PC-9 (cell line): Measurements from ENCODE around the gene PCNT. TPM values are rescaled to one million over a fixed set of nuclear protein-coding genes. Genes with fewer than 3 reads are reported as not detected.

Experiments used
- BruUV-seq: library from RNA; stranded (reverse); fragments of 400-500 nt; replicated peaks from 2 replicates; lab custom pipeline; 2021; lab: Mats Ljungman, UMichigan
- CTCF ChIA-PET: fragments of 300-600 bp; sonication (Branson Sonifier 250); formaldehyde crosslinking; loops from one replicate; lab custom pipeline; 2022; ENCODE audit warnings: antibody characterized with exemption; lab: Charles Lee
- POLR2A ChIA-PET: fragments of 300-600 bp; sonication (Branson Sonifier 250); formaldehyde crosslinking; loops from one replicate; lab custom pipeline; 2022; ENCODE audit warnings: antibody characterized with exemption; ENCODE audit not compliant: unreplicated experiment; lab: Charles Lee
- DNase-seq, 2 experiments: peaks; one replicate each; pipeline versions ENCODE4 v3.0.0 to v3.0.0-alpha.2; 2015 to 2022; ENCODE audit warnings: mixed read lengths in 1 of 2
- H2AFZ ChIP-seq: fragments of 200-600 bp; sonication (generic); 2 replicates; pipeline ENCODE4 v1.8.1; 2017; ENCODE audit warnings: antibody characterized with exemption
- H3F3A ChIP-seq: fragments of 200-600 bp; sonication (generic); 2 replicates; pipeline ENCODE4 v1.8.1; 2017; ENCODE audit warnings: antibody characterized with exemption, mild to moderate bottlenecking, low read depth; ENCODE audit not compliant: insufficient read depth
- H3K27ac ChIP-seq: fragments of 200-600 bp; sonication (generic); 2 replicates; pipeline ENCODE4 v1.6.1; 2016; ENCODE audit warnings: mixed run types
- H3K27me3 ChIP-seq: fragments of 200-600 bp; sonication (generic); 2 replicates; pipeline ENCODE4 v1.6.1; 2016; ENCODE audit warnings: low read depth, mixed run types; ENCODE audit not compliant: insufficient read depth
- H3K36me3 ChIP-seq: fragments of 200-600 bp; sonication (generic); 2 replicates; pipeline ENCODE4 v1.6.1; 2016; ENCODE audit warnings: low read depth, mixed run types
- H3K4me1 ChIP-seq: fragments of 200-600 bp; sonication (generic); replicated peaks from 2 replicates; pipeline ENCODE4 v1.6.1; 2016; ENCODE audit warnings: mixed run types; ENCODE audit not compliant: insufficient read depth
- H3K4me2 ChIP-seq: fragments of 200-600 bp; sonication (generic); 2 replicates; pipeline ENCODE4 v1.6.1; 2017; ENCODE audit warnings: mixed run types
- H3K4me3 ChIP-seq: fragments of 200-600 bp; sonication (generic); 2 replicates; pipeline ENCODE4 v1.6.1; 2016; ENCODE audit warnings: mixed run types
- H3K79me2 ChIP-seq: fragments of 200-600 bp; sonication (generic); 2 replicates; pipeline ENCODE4 v1.6.1; 2017; ENCODE audit warnings: low read depth, mixed run types
- H3K9me2 ChIP-seq: fragments of 200-600 bp; sonication (generic); 2 replicates; pipeline ENCODE4 v1.8.1; 2017; ENCODE audit warnings: mild to moderate bottlenecking; ENCODE audit not compliant: insufficient read depth
- H3K9me3 ChIP-seq: fragments of 200-600 bp; sonication (generic); 2 replicates; pipeline ENCODE4 v1.8.1; 2016; ENCODE audit warnings: low read depth; ENCODE audit not compliant: insufficient read depth
- H4K20me1 ChIP-seq: fragments of 200-600 bp; sonication (generic); 2 replicates; pipeline ENCODE4 v1.8.1; 2017; ENCODE audit not compliant: insufficient read depth
- EZH2 ChIP-seq: fragments of 200-600 bp; sonication (generic); IDR thresholded peaks from 2 replicates; pipeline ENCODE4 v1.8.0; 2017; ENCODE audit warnings: antibody characterized with exemption, low read depth
- intact Hi-C: fragments of 100-400 bp; cut with micrococcal nuclease; formaldehyde crosslinking; loops from one replicate; pipeline ENCODE4 v1.10.0; 2022; ENCODE audit not compliant: unreplicated experiment
- total RNA-seq: library from RNA; stranded (reverse); gene quantifications from 2 replicates; pipeline ENCODE4 v1.2.3, GENCODE V29; 2021
- TF ChIP-seq, protein P1 (sequence below): fragments of 200-600 bp; sonication (generic); conservative IDR thresholded peaks from 2 replicates; pipeline ENCODE4 v1.6.1; 2017; ENCODE audit warnings: mixed run types, antibody characterized with exemption, mild to moderate bottlenecking, moderate library complexity

Gene PCNT
- total RNA-seq, 1 experiment from 2014 or later = 33.4 TPM

DNA sequence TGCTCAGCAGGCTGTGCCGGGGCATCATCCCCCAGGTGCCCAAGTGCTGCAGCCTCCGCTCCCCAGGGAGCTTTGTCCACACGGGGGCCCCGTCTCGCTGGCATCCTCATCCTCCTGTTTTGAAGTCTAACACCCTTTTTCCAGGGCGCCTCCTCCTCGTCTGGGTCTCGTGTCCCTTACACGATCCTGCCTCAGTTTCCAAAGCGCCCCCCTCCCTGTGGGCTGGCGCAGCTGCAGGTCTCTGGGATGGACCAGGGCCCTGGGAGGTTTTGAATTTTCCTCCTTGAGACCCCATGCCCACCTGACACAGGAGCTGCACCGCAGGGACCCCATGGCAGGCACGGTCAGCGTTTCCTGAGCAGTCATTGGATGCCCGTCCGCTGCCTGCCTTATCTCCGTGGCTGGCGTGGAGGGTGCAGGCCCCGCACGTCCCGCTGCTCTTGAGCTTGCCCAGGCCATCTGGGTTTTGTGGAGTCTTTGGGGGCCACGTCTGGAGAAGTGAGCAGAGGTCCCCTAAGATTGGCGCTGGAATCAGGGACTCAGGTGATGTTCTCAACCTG lies 97.3 kb downstream of the PCNT start:
- intact Hi-C loops = no loop called here
- BruUV-seq = no TSS peak

DNA sequence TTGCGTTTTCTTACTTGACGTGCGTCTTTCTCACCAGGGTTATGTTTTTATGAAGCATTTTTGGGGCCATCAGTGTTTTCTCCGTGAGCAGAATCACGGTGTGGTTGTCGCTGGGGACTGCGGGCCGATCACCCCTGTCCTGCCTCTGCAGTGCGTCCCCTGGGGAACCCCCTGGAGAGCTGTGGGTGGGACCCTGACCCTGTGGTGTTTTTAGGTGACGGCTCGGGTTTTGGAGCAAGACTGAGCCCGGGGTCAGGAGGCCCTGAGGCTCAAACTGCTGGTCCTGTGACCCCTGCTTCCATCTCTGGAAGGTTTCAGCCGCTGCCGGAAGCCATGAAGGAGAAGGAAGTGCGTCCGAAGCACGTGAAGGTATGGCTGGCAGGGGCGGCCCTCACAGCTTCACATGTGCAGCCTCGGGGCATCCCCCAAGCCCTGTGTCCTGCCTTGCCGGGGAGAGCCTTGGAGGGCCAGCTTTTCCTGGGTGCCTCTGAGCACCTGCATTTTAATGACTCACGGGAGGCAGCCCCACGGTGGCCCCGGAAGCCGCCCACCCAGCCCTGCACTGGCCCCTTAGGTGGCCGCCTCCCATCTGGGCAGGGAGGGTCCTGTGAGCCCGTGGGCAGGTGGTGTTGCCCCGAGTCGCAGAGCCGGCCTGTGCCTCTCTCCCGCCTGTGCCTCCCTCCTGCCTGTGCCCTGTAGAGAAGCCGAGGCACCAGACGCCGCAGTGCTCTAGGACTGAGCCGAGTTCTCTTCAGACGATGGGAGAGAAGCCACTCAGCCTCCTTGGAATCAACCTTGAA lies 98.0 kb downstream of the PCNT start:
- DNase-seq = no peak
- ChIA-PET POLR2A (interaction anchor here (0.8 kb wide), 1 partner anchor 8 kb away, joined by 4 read pairs; no protein-coding TSS in a partner anchor), CTCF (no interaction called here)
- no peak overlapping the region for H3K27ac ChIP-seq
- H3F3A ChIP-seq = no peaks in the 10 kb centered on the region
- no peaks in the 10 kb centered on the region for H3K9me2 ChIP-seq
- no peak overlapping the region for H3K4me2 ChIP-seq
- H2AFZ ChIP-seq = no peak overlapping the region
- no peaks in the 10 kb centered on the region for H3K36me3 ChIP-seq
- no peaks in the 10 kb centered on the region for H3K27me3 ChIP-seq
- H3K4me1 ChIP-seq = no peaks in the 10 kb centered on the region
- no peaks in the 10 kb centered on the region for H3K79me2 ChIP-seq
- no peak for TF ChIP-seq EZH2
- TF ChIP-seq, protein P1, sequence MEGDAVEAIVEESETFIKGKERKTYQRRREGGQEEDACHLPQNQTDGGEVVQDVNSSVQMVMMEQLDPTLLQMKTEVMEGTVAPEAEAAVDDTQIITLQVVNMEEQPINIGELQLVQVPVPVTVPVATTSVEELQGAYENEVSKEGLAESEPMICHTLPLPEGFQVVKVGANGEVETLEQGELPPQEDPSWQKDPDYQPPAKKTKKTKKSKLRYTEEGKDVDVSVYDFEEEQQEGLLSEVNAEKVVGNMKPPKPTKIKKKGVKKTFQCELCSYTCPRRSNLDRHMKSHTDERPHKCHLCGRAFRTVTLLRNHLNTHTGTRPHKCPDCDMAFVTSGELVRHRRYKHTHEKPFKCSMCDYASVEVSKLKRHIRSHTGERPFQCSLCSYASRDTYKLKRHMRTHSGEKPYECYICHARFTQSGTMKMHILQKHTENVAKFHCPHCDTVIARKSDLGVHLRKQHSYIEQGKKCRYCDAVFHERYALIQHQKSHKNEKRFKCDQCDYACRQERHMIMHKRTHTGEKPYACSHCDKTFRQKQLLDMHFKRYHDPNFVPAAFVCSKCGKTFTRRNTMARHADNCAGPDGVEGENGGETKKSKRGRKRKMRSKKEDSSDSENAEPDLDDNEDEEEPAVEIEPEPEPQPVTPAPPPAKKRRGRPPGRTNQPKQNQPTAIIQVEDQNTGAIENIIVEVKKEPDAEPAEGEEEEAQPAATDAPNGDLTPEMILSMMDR = no peak
- no peaks in the 10 kb centered on the region for H4K20me1 ChIP-seq
- H3K9me3 ChIP-seq = no peaks in the 10 kb centered on the region
- BruUV-seq = no TSS peak
- no peak overlapping the region for H3K4me3 ChIP-seq
- intact Hi-C loops = no loop called here

More for the DNA sequence above, 97.3 kb downstream of the PCNT start:
- no peaks in the 10 kb centered on the region for H4K20me1 ChIP-seq
- ChIA-PET POLR2A (interaction anchor here (0.6 to 0.8 kb wide), 2 partner anchors 7 to 161 kb away, joined by 4 read pairs; no protein-coding TSS in a partner anchor), CTCF (no interaction called here)
- no peaks in the 10 kb centered on the region for H3K9me2 ChIP-seq
- no peaks in the 10 kb centered on the region for H3K9me3 ChIP-seq
- H3K27ac ChIP-seq = no peak overlapping the region
- H3K4me2 ChIP-seq = no peak overlapping the region
- no peak for DNase-seq
- no peaks in the 10 kb centered on the region for H3K4me1 ChIP-seq
- TF ChIP-seq, protein P1 = no peak
- no peak for TF ChIP-seq EZH2
- no peaks in the 10 kb centered on the region for H3F3A ChIP-seq
- H3K27me3 ChIP-seq = no peaks in the 10 kb centered on the region
- no peaks in the 10 kb centered on the region for H3K79me2 ChIP-seq
- H3K36me3 ChIP-seq = no peaks in the 10 kb centered on the region
- H2AFZ ChIP-seq = no peak overlapping the region
- no peak overlapping the region for H3K4me3 ChIP-seq

DNA sequence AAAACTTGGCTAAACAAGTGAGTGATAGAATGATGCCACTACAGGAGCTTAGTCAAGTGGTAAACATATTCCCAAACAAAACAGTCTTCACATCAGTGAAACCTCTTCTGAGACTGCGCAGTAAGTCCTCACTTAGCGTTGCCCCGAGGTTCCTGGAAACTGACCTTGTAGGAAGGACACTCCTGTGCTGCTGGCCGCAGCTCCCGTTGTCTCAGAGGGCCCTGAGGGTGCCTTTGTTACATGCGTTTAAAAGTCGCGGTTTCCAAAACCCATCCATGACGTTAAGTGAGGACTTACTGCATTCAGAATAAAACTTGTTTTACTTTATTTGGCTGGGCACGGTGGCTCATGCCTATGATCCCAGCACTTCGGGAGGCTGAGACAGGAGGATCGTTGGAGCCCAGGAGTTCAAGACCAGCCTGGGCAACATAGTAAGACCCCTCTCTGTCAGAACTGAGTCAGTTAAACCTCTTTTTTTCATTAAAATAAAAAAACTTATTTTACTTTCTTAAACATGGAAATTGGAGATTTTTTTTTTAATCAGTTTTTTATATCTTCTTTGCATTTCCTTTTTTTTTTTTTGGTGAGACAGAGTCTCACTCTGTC lies 98.8 kb downstream of the PCNT start:
- no TSS peak for BruUV-seq
- Histone ChIP-seq H3F3A (no peaks in the 10 kb centered on the region), H3K27ac (no peak overlapping the region), H3K79me2 (no peaks in the 10 kb centered on the region), H3K4me2 (no peak overlapping the region), H3K4me1 (no peaks in the 10 kb centered on the region), H3K4me3 (no peak overlapping the region), H3K27me3 (no peaks in the 10 kb centered on the region), H2AFZ (no peak overlapping the region), H3K36me3 (no peaks in the 10 kb centered on the region), H3K9me3 (no peaks in the 10 kb centered on the region), H3K9me2 (no peaks in the 10 kb centered on the region), H4K20me1 (no peaks in the 10 kb centered on the region)
- POLR2A ChIA-PET = no interaction called here
- CTCF ChIA-PET = no interaction called here
- intact Hi-C loops = no loop called here
- TF ChIP-seq, protein P1 = no peak
- no peak for TF ChIP-seq EZH2
- no peak for DNase-seq
